Left ventricle myocardium inferior (tissue), 1 donor: Measurements from ENCODE around the gene PRELP. TPM values are rescaled to one million over a fixed set of nuclear protein-coding genes. Genes with fewer than 3 reads are reported as not detected.

Experiments used
- DNase-seq: peaks from one replicate; pipeline ENCODE4 v3.0.0-alpha.2; 2020
- H3K27ac ChIP-seq: fragments of 200-600 bp; replicated peaks from 2 replicates; pipeline ENCODE4 v1.8.0; 2021
- H3K27me3 ChIP-seq: fragments of 200-600 bp; 2 replicates; pipeline ENCODE4 v1.8.0; 2021; ENCODE audit warnings: low read depth
- H3K36me3 ChIP-seq: fragments of 200-600 bp; 2 replicates; pipeline ENCODE4 v1.8.0; 2021
- H3K4me1 ChIP-seq: fragments of 200-600 bp; 2 replicates; pipeline ENCODE4 v1.8.0; 2021
- H3K4me3 ChIP-seq: fragments of 200-600 bp; 2 replicates; pipeline ENCODE4 v1.8.0; 2021; ENCODE audit warnings: mild to moderate bottlenecking, moderate library complexity
- H3K9me3 ChIP-seq: fragments of 200-600 bp; replicated peaks from 2 replicates; pipeline ENCODE4 v1.8.0; 2021
- intact Hi-C: fragments of 100-400 bp; cut with micrococcal nuclease; formaldehyde crosslinking; loops from one replicate; pipeline ENCODE4 v1.11.0; 2022
- total RNA-seq: library from RNA; stranded (reverse); fragmentation: NEBNext Ultra II Directional; extraction: Animal tissue kit (Norgen Biotek cat#: 25700); gene quantifications from one replicate; pipeline ENCODE4 v1.2.1, GENCODE V29; 2021
- TF ChIP-seq, protein P1 (sequence below): fragments of 200-600 bp; IDR thresholded peaks from 2 replicates; pipeline ENCODE4 v1.8.0; 2021; ENCODE audit warnings: antibody characterized with exemption, mild to moderate bottlenecking, borderline replicate concordance
- donor health status: DM: no; HTN: yes; CAD: no; lungs with severe emphysema.

The PRELP gene
- total RNA-seq, 1 donor from 2014 or later, result 22.5 TPM

DNA sequence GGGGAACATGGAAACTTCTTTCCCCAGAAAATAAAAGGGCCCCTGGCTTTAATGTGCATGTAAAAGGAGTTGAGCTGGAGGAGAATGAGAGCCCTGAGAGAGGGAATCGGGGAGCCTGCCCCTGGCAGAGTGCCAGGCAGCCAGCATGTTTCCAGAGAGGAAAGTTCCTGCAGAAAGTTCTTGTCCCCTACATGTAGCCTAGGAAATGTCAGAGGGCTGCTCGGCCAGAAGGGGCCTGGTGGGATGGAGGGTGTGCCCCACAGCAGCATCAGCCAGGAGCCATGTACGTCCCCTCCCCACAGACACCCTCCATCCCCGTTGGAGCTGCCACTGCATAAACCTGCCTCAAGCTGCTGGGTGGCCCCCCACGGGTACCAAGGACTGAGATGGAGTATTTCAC lies 5.4 kb upstream of the PRELP start:
- H3K4me1 ChIP-seq, result peaks cover 53% of the 10 kb centered on the region
- TF ChIP-seq, protein P1, sequence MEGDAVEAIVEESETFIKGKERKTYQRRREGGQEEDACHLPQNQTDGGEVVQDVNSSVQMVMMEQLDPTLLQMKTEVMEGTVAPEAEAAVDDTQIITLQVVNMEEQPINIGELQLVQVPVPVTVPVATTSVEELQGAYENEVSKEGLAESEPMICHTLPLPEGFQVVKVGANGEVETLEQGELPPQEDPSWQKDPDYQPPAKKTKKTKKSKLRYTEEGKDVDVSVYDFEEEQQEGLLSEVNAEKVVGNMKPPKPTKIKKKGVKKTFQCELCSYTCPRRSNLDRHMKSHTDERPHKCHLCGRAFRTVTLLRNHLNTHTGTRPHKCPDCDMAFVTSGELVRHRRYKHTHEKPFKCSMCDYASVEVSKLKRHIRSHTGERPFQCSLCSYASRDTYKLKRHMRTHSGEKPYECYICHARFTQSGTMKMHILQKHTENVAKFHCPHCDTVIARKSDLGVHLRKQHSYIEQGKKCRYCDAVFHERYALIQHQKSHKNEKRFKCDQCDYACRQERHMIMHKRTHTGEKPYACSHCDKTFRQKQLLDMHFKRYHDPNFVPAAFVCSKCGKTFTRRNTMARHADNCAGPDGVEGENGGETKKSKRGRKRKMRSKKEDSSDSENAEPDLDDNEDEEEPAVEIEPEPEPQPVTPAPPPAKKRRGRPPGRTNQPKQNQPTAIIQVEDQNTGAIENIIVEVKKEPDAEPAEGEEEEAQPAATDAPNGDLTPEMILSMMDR, result no peak
- H3K27me3 ChIP-seq, result peaks cover 41% of the 10 kb centered on the region
- intact Hi-C loops, result no loop called here
- H3K9me3 ChIP-seq, result no peaks in the 10 kb centered on the region
- H3K4me3 ChIP-seq, result no peak overlapping the region
- peak overlapping the region; percentile 5 for H3K27ac ChIP-seq
- no peaks in the 10 kb centered on the region for H3K36me3 ChIP-seq
- no peak for DNase-seq

DNA sequence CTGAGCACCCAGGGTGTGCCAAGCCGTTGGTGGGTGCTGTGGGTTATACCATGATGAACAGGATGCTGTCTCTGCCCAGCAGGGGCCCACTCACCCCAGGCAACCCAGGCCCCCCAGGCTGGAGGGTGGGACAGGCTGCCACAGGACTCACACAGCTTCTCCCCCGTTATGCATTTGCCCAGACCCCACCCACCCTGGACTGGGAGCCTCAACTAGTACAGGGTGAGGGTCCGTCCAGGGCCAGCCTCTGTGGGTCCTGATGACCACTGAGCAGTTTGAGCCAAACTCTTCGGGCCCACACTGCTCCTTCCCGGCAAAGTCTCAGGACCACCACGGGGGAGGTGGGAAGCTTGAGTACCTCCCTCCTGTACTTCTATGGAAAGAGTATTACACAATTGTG lies 3.8 kb upstream of the PRELP start:
- DNase-seq, result no peak
- intact Hi-C loops, result no loop called here
- peaks cover 37% of the 10 kb centered on the region for H3K4me1 ChIP-seq
- no peaks in the 10 kb centered on the region for H3K36me3 ChIP-seq
- H3K9me3 ChIP-seq, result no peaks in the 10 kb centered on the region
- H3K27me3 ChIP-seq, result peaks cover 41% of the 10 kb centered on the region
- H3K4me3 ChIP-seq, result no peak overlapping the region
- TF ChIP-seq, protein P1, result no peak
- H3K27ac ChIP-seq, result peak overlapping the region; percentile 78

DNA sequence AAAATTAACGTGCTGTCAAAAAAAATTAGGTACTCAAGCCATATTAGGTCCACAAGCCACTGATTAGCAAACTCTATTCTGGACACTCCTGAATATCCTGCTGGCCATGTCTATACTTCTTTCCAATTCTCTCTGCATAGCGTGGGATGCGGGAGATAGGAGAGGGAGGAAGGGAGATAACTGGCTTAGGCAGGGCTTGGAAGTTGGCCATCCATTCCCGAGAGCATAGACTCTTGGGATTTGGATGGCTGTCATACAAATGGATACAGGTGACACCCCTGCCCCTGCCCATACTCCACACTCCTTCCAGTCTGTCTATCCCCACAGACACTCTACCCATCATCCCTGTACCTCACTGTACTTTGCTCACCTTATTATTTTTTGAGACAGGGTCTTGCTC lies 2.3 kb upstream of the PRELP start:
- TF ChIP-seq, protein P1, result no peak
- no peaks in the 10 kb centered on the region for H3K36me3 ChIP-seq
- peak overlapping the region; percentile 78 for H3K27ac ChIP-seq
- intact Hi-C loops, result no loop called here
- H3K9me3 ChIP-seq, result no peaks in the 10 kb centered on the region
- peaks cover 45% of the 10 kb centered on the region for H3K27me3 ChIP-seq
- no peak overlapping the region for H3K4me3 ChIP-seq
- no peak for DNase-seq
- peaks cover 23% of the 10 kb centered on the region for H3K4me1 ChIP-seq

DNA sequence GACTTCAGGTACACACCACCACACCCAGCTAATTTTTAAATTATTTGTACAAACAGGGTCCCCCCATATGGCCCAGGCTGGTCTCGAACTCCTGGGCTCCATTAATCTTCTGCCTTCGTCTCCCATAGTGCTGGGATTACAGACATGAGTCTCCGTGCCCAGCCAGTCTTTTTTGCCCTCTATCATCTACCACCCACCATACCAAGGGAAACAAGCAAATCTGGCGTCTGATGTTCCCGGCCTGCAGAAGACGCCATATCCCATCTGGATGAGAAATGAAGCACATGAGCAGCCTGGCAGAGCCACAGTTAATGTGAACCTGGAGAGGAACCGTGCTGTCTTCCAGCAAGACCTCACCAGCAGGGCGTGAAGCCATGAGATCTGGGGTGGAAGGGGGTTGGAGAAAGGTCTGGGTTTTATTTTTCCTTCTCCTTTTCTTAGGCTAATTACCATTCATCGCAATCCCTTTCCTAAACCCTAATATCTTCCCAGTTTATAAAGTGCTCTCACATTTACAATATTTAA lies 1.8 kb upstream of the PRELP start:
- H3K9me3 ChIP-seq, result no peaks in the 10 kb centered on the region
- DNase-seq, result no peak
- H3K36me3 ChIP-seq, result no peaks in the 10 kb centered on the region
- H3K27ac ChIP-seq, result peak overlapping the region; percentile 78
- peaks cover 20% of the 10 kb centered on the region for H3K4me1 ChIP-seq
- H3K4me3 ChIP-seq, result no peak overlapping the region
- H3K27me3 ChIP-seq, result peaks cover 45% of the 10 kb centered on the region
- TF ChIP-seq, protein P1, result no peak
- intact Hi-C loops, result no loop called here

DNA sequence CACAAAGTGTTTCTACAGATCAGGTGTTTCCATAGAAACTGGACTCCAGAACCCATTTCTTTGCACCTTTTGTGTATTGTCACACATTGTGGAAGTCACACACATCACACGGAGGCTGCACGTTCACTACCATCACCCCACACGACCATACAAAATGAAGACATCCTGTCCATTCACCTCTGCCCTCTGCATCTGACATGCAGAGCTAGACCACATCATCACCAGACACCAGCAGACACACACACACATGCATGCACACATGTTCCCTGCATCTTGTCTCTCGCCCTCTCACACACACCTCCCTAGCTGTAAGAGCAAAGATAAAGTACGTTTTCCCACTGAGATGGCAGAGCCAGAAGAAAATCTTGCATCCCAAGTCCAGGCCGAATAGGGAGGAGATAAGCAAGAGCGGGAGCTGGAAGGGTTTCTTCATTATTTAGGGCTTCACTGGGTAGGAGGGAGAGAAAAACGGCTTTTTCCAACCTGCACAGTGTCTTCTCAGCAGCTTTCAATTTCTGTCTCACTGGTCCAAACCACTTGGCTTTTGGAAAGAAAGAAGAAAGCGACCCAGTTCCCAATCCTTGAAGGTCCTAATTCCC lies 709 bp downstream of the PRELP start:
- TF ChIP-seq, protein P1, result no peak
- H3K9me3 ChIP-seq, result no peaks in the 10 kb centered on the region
- intact Hi-C loops, result no loop called here
- H3K4me3 ChIP-seq, result peak overlapping the region; percentile 62
- H3K27ac ChIP-seq, result peak overlapping the region; percentile 80
- peaks cover 39% of the 10 kb centered on the region for H3K4me1 ChIP-seq
- no peaks in the 10 kb centered on the region for H3K36me3 ChIP-seq
- H3K27me3 ChIP-seq, result peaks cover 39% of the 10 kb centered on the region
- DNase-seq, result no peak
